SK-N-MC (cell line): ENCODE measurements around the gene ARHGAP18.

Source experiments
- EZH2 ChIP-seq: fragments of 200-600 bp; sonication (generic); IDR thresholded peaks from one replicate; pipeline ENCODE4 v1.6.1; 2017; ENCODE audit warnings: antibody characterized with exemption
- POLR2AphosphoS5 ChIP-seq: IDR thresholded peaks from 2 replicates; pipeline ENCODE4 v1.6.1; 2012; ENCODE audit warnings: mild to moderate bottlenecking, low read depth, low read length, borderline replicate concordance

GRCh38 chr6:129750360-129750759 lies 40.4 kb upstream of the ARHGAP18 start:
- no peak for TF ChIP-seq EZH2
- TF ChIP-seq POLR2AphosphoS5, result no peak
